HL-60/S4 treated with retinoic acid at 250 ng/mL for 4 days and 3 days (cell line): ENCODE measurements around the gene RNF130.

Experiments
- in situ Hi-C: fragments of 300-500 bp; cut with MboI; formaldehyde crosslinking; loops from 2 replicates; pipeline ENCODE4 v1.7.0; 2022; ENCODE audit warnings: low sequenced_read_pairs

The RNF130 gene, protein sequence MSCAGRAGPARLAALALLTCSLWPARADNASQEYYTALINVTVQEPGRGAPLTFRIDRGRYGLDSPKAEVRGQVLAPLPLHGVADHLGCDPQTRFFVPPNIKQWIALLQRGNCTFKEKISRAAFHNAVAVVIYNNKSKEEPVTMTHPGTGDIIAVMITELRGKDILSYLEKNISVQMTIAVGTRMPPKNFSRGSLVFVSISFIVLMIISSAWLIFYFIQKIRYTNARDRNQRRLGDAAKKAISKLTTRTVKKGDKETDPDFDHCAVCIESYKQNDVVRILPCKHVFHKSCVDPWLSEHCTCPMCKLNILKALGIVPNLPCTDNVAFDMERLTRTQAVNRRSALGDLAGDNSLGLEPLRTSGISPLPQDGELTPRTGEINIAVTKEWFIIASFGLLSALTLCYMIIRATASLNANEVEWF

DNA sequence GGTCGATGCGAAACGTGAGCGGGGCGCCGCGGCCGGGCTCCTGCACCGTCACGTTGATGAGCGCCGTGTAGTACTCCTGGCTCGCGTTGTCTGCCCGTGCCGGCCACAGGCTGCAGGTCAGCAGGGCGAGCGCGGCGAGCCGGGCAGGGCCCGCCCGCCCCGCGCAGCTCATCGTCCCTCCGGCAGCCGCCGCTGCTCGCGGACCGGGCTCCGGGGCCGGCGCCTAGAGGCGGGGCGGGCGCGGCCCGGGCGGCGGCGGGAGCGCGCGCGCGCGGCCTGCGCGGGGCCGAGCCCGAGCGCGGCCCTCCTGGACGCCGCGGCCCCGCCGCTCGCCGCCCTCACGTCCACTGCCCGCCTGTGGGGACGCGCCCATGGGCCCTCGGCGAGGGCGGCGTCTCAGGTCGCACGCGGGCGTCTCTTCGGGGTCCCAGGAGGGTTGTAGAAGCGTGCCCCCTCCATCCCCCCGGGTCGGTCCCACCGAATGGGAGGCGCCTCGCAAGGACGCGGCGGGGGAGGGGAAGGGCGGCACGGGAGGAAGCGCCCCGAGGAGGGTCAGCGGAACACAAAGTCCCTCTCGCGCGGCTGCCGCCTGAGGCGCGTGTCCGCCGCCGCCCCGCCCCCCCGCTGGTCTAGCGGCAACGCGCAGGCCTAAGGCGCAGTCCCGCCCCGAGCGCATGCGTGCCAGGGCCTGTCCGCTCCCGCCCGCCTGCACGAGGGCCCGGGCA is at the start of gene RNF130:
TSS of gene RNF130 (minus strand) at position 229 of the 725 bp plus-strand sequence. CDS start at position 172, 57 bp downstream.
- in situ Hi-C loops: no loop called here

DNA sequence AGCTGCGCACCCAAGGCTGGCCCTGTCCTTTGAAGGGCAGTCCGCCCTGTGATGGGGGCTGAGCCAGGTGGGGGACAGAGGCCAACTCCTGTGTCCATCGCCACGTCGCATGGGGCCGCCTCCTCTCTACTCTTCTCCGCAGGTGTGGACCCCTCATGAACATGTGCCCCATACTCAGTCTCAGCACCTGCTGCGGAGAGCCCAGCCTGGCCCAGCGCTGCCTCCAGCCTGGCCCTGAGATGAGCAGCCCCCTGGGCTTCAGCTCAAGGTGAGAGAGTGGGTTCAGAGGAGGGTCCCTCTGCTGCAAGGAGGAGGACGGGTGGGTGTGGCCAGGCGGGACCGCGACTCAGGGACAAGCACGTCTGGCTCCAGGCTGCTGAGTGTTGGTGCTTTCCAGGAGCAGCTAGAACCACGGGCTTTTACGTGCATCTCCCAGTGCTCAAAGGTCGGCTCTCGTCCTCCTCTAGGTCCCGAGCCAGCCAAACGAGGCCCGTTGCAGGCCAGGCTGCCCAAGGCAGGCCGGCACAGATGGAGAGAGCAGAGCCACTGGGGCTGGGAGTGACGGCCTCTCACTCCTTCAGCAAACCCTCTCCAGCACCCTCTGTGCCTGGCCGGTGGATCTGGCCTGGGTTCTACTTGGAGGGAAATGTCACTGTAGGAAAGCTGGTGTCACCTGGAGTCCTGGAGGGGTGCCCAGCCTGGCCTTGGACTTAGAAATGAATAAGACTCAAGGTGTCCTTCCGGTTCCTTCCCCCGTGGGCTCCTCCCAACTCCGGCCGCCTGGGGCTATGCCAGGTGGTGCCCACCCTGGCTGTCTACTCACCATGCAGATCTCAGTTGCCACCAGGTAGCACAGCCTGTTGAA is 48.9 kb upstream of the RNF130 start:
- in situ Hi-C loops: no loop called here

DNA sequence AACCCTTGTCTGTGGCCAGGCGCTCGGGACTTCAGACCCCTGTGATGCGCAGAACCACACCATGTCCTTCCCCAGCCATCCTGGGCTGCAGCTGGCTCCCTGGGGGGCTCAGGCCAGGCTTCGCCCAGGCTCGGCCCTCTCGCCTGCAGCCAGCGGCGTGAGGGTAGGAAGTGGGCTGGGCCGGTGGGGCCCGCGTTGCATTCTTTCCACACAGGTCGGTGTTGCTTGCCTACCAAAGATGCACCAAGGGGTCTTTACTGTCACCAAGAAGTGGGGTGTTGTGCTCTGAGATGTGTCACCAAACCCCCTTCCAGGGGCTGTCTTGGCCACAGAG is 48.3 kb upstream of the RNF130 start:
- in situ Hi-C loops: no loop called here

DNA sequence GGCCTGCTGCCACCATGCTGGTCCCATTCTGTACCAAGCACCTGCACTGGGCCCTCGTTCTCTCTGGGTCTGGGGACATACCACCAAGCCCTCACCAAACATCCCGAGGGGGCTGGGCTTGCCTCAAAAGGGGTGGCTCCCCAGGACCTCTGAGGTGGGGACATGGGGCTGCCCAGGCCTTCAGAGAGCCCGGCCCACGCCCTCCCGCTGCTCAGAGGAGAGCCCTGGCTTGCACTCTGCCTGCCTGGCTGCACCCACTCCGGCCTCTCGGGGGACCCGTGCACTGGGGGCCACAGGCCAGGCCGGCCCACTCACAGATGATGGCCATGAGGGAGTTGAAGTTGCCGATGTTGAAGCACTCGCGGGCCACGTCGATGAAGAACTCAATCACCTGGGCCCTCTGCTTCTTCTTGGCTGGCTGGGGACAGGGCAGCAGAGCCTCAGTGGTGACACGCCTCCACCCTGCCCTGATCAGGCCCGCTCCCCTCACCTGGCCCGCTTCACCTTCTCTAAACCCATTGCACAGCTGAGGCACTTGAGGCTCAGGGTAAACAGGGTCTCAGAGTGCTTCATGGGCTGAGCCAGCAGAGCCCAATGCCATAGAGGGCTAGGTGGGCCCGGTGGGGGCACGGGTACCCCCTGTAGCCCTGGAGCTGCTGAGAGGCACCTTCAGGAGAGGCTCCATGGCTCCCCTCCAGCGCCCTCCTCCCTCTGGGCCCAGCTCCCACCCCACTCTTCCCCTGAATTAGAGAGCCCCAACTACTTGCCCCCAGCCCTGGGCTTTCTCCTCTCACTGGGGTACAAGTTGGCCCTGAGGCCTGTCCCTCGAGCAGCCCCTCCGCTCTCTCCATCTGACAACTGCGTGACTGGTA is 47.7 kb upstream of the RNF130 start:
- in situ Hi-C loops: no loop called here

DNA sequence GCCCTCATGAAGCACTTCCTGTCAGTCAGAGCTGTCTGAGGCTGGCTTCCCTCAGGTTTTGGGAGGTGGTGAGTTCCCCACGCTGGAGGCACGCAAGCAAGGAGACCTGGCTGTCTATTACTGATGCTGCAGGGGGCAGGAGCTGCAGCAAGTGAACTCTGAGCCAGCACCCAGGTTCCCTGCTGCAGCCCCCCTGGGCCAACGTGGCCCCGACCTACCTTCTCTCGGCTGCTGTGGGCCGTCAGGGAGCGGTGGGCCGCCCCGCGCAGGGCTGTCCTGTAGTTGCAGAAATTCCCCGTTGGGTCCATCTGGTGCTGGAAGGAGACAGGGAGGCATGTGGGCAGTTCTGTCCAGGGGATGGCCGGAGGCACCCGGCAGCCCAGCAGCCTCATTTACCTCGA is 46.8 kb upstream of the RNF130 start:
- in situ Hi-C loops: no loop called here

DNA sequence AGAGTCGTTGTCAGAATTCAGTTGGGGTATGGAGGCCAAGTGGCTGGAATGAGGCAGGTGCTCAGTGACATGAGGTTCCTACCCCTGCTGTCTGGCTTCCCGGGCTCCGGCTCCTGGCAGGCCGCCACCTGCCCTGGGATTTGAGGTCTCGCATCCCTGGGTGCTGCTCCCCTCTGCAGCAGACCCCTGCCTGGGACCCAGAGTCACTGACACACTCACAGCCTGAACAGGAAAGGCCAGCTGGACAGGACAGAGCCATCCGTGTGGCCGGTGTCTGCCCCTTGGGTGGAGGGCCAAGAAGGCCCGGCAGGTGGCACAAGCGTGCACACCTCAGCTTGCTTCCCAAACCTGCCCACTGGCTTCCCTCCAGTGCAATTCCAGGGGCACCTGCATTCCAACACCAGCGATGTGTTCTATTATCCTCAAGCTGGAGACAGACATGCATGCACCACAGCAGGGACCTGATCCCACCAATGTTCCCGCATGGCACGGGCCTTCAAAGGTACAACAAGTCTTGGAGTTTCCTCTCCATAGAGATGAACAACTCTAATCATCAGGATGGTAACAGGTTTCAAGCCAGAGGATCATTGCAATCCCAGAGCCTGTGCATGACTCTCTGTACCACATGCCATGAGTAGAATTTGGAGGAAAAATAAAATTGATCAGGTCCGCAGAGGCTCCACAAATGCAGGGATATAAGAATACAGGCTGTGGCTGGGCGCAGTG is 45.6 kb upstream of the RNF130 start:
- in situ Hi-C loops: no loop called here

DNA sequence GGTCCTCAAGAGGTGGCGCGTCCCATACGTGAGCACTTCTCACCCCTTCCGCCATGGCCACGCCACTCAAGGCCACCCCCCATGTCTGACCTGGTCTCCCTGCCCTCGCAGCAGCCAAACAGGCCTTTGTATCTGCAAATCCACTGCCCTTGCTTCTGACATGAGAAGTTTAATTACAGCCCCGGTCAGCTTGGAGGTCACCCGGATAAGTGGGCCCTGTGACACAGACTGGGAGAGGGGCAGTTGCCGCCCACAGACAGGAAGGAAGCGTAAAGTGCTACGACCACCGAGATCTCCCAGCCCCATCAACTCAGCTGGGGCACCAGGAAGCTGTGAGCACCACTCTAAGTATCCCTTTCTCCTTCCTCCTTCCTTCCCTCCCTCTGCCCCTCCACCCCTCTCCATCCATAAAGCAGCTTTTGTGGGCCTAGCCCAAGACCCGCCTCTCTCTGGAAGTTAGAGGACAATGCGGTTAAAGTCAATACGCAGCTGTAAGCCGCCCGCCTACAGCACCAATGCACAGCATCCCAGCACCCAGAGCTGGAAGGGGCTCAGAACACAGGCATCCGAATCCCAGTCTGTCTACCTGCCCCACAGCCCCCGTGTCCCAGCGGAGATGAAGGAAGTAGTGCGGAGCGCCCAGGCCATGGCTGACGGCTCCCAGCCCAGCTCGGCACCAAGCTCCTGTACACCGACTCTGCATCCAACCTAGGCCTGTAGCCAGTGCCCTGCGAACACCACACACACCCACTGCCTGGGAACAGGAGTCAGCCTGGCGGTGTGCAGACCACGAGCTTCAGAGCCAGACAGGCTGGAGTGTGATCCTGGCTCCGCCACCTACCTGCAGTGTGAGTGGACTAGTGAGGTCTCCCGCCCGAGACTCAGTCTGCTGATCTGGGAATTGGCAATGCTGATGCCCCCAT is 44.8 kb upstream of the RNF130 start:
- in situ Hi-C loops: no loop called here

DNA sequence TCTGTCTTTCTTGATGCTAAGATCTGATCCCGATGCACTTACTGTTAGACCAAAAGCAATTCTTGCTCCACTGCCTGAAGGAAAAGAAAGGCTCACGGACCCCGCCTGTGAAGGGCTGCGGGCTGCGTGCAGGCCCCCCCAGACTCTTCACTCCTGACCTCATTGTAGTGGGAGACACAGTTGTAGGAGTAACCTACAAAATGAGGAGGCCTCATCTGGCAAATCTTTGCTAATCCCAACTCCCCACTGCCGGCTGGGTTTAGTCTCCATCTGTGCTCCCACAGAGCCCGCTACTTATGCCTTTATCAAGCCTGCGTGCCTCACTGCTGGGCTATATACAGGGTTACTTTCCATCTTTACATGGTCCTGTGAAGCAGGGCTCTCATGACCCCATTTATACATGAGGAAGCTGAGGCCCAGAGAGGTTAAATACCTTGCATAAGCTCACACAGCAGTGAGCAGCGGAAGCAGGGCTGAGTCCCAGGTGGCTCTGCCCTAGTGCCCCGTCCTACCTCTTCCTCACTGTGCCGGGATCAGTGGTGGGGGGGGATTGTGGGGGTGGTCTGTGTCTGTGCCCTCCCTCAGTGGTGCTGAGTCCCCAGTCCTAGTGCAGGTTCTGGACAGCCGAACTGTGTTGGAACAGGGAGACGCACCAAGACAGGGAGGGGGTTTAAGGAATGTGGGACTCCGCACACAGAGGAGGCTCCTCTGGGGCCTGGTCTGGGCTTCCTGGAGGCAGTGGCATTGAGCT is 43.9 kb upstream of the RNF130 start:
- in situ Hi-C loops: no loop called here

DNA sequence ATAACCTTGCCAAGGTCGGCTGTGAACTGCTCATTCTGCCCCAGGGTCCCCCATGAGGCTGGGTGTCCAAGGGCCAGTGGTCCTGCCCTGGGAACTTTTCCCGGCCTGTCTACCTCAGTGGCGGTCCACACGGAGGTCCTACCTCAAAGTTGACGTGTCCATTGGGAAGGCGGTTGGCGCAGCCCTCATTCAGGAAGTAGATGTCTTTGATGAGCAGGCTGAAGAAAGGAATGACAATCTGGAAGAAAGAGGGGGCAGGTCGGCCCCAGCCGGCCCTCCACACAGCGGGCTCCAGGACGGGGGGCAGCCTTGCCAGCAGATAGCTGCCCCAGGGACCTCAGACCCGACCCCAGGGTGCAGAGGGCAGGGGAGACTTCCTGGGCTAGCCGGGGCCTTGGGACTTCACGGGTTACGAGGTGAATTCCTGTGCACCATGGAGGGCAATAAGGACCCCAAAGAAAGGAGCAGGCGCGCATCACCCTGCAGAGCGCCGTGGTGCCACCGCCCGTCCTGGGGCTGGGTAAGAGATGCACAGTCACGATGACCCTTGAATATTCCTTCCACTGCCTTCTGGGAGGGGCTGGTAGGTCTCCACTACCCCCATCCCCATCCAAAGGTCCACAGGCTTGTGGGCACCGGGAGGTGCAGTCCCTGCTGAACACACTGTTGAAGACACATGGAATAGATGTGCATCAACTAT is 42.9 kb upstream of the RNF130 start:
- in situ Hi-C loops: no loop called here

DNA sequence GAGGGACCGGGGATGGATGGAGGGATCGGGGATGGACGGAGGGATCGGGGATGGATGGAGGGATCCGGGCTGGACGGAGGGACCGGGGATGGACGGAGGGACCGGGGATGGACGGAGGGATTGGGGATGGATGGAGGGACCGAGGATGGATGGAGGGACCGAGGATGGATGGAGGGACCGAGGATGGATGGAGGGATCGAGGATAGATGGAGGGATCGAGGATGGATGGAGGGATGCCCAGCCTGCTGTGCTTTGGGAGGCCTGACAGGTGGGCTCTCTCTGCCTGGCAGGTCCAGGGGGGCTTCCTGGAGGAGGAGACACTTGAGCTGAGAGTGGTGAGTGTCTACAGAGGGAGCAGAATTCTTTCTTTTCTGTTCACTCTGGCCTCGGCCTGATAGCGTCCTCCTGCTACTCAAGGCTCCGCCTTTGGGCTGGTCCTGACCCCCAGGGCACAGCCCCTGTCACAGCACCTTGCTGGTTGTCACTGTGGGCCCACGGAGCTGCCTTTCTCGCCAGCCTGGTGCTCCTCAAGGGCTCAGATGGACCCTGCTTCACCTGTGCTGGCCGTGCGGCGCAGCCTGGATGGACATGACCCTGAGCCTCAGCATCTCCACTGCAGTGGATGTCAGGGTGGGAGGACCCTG is 42.2 kb upstream of the RNF130 start:
- in situ Hi-C loops: no loop called here

DNA sequence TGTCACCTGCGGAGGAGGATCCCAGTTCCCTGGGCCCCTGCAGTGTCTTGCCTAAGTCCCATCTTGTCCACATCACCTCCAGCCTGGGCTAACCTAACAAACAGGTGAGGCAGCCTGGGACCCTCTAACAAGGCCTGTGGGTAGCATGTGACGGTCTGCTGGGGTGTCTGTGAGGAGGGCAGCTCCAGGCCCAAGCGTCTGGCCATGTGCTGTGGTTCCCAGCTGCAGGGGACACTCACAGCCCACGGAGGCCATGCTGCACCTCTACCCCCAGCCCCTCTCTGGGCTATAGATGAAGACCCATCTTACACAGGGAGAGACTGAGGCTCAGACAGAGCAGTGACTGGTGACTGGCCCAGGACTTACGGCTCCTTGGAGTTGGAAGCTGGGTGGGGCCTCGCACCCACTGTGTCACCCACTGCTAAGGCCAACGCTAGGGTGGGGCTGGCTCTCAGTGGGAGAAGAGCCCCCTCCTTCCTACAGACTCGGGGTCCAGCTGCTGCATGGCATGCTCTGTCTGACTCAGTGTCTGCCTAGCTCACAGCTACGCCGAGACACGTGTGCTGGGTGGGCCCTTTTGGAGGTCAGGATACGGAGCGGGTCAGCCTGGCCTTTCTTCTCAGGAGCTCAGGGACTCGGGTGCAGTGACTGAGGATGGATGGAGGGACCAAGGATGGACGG is 40.8 kb upstream of the RNF130 start:
- in situ Hi-C loops: no loop called here

DNA sequence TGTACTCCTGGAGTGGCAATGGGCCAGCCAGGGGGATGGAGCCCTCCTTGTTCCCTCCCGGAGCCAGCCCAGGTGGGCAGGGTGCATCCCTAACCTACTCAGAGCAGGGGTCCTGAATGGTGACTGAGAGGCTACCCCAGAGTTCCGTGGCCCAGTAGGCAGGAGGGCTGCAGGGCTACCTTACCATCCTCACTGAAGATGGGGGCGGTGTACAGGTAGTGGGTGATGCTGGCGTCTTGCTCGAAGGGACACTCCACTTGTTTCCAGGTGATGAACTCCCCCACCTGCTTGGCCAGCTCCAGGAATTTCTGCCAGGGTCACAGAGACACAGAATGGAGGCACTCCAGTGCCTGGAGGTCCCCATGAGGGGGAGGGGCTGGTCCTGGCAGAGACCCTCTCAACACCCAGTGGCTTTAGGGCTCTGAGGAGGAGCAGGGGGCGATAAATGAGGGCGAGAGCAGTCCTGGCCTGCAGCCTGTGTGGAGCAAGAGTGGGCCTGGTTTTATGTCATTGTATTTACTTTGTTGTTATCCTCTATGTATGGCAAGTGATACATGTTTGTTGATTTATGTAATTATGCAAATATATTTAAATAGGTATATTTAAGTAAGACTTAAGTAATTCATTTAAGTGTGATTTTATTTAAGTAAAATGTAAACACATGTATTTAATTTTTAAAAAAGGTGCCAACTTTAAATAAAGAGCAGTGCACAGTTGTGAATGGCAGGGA is 39.9 kb upstream of the RNF130 start:
- in situ Hi-C loops: no loop called here

DNA sequence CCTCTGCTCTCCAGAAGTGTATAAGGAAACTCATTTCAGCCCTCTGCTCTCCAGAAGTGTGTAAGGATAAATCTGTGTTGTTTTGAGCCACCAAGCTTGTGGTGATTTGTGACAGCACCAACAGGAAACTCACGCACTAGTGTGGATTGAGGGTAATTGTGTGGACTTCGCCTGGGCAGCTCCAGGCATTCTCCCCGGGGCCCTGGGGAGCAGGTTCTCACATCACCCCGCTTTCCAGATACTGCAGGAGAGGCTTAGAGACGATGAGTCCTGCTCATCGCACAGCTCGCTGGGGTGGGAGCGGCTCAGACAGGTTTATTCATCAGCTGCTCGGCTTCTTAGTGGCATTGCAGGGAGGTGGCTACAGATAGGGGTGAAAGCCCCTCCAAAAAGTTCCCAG is 38.4 kb upstream of the RNF130 start:
- in situ Hi-C loops: no loop called here

DNA sequence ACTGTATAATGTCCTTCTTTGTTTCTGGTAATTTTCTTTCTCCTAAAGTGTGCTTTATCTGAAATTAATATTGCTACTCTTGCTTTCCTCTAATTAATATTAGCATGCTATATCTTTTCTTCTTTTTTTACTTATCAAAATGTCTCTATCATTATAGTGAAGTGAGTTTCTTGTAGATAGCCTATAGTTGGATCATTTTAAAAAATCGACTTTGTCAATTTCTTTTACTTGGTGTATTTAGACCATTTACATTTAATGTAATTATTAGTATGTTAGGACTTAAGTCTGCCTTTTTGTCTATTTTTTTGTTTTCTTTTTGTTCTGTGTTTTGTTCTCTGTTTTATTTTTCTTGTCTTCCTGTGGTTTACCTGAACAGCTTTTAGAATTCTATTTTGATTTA is 35.4 kb upstream of the RNF130 start:
- in situ Hi-C loops: no loop called here

DNA sequence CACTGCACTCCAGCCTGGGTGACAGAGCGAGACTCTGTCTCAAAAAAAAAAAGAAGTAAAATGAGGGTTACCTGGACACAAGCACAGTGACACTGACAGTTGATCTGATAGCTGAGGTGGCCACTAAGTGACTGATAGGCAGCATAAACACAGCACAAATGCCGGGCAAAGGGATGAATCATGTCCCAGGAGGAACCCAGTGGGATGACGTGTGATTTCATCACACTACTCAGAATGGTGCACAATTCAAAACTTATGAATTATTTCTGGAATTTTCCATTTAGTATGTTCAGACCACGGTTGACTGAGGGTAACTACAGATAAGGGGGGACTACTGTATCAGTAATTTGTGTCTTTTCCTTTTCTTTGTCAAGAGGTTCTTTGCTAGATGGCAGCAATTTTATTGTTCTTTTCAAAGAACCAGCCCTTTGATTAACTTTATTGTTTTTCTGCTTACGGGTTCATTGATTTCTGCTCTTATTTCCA is 34.3 kb upstream of the RNF130 start:
- in situ Hi-C loops: no loop called here

DNA sequence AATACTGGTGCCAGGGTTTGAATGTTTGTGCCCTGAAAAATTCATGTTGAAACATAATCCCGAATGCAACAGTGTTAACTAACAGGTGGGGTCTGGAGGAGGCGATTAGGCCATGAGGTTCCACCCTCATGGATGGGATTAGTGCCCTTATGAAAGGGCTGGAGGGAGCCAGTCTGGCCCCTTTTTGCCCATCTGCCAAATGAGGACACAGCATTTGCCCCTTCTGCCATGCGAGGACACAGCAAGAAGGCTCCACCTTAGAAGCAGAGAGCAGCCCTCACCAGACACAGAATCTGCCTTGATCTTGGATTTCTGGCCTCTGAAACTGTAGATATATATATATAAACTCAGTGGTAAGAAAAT is 32.6 kb upstream of the RNF130 start:
- in situ Hi-C loops: no loop called here
